ENCODE data around the gene SLC28A3.
"Not testable (repeated sequence)": the region's sequence is repeated elsewhere in the genome, so short reads cannot be mapped to it uniquely, and the experiment has no call there.

Gene SLC28A3, protein sequence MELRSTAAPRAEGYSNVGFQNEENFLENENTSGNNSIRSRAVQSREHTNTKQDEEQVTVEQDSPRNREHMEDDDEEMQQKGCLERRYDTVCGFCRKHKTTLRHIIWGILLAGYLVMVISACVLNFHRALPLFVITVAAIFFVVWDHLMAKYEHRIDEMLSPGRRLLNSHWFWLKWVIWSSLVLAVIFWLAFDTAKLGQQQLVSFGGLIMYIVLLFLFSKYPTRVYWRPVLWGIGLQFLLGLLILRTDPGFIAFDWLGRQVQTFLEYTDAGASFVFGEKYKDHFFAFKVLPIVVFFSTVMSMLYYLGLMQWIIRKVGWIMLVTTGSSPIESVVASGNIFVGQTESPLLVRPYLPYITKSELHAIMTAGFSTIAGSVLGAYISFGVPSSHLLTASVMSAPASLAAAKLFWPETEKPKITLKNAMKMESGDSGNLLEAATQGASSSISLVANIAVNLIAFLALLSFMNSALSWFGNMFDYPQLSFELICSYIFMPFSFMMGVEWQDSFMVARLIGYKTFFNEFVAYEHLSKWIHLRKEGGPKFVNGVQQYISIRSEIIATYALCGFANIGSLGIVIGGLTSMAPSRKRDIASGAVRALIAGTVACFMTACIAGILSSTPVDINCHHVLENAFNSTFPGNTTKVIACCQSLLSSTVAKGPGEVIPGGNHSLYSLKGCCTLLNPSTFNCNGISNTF

DNA sequence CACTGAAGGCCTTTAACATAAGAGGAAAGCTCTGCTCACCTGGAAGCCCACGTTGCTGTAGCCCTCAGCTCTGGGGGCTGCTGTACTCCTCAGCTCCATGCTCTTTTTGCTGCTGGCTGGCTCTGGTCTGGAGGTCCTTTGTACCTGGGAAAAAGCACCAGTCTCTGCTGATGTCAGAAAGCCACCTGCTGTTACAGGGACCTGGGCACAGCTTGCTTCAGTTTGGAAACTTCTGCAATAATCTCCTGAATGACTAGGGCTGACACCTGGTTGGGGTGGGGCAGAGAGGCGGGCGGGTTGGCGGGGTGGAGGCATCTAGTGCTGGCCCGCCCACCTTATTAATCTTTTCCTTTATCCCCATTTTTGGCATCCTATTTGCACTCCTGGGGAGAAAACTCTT, at the start of gene SLC28A3:
TSS of gene SLC28A3 (minus strand) at position 224 of the 400 bp plus-strand sequence. CDS start at position 99, 125 bp downstream.
- DNase-seq = no peak

DNA sequence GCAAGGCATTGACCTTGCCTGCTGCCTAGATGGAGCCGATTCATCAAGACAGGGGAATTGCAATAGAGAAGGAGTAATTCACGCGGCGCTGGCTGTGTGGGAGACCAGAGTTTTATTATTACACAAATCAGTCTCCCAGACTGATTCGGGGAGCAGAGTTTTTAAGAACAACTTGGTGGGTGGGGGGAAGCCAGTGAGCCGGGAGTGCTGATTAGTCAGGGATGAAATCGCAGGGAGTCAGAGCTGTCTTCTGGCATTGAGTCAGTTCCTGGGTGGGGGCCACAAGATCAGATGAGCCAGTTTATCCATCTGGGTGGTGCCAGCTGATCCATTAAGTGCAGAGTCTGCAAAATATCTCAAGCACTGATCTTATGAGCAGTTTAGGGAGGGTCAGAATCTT, 49.7 kb upstream of the SLC28A3 start:
- not testable (repeated sequence) for DNase-seq

DNA sequence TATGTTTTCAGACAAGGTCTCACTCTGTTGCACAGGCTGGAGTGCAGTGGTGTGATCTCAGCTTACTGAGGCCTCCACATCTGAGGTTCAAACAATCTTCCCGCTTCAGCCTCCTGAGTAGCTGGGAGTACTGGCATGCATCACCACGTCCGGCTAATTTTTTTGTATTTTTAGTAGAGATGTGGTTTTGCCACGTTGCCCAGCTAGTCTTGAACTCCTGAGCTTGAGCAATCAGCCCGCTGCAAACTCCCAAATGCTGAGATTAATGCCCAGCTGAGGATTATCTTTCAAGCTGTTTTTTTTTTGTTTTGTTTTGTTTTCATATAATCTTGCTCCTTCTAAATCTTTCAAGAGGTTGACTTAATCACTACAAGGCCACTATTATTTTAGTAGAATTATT, 47.3 kb upstream of the SLC28A3 start:
- DNase-seq = no peak

DNA sequence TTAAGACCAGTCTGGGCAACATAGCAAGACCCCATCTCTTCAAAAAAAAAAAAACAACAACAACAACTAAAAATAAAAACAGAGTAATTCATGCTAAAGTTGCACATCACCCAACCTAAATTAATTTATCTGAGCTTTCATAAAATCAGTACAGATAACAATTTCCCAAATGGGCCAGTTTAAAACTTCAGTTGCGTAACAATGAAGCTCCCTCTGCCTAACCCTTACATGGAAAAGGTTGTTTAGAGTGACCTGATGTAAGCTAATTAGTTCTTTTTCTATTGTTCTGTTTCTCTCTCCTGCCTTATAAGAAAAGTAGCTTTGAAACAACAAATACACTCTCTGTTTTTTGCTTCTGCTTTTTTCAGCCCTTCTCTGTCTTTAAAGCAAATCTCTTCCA, 46.2 kb upstream of the SLC28A3 start:
- DNase-seq = no peak

DNA sequence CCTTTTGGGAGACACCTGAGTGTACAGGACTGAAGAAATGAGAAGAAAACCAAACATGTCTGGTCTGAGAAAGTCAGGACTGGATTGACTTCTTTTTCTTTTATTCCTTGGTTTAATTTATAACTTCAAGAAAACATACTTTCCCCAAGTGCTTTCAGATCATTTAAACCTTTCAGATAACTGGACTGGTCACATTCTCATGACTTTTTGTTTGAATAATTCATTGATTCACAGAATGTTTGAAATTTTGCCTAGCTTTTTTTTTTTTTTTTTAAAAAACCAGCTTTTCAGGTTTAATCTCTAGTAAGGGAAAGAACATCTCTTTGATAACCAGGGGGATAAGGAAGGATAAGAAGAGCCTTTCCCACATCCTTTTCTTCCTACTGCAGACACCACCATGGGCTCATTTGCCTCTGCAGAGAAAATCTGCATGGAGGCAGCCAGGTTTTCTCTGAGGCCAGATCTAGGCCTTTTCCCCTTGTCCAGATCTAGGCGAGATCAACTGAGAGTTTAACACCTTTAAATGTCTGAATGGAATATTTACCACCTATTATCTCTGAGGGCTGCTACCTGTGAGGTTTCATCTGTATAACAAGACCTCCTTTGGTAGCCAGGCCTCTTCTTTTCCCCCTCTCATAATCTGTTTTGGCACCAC, 45.0 kb upstream of the SLC28A3 start:
- DNase-seq = no peak

DNA sequence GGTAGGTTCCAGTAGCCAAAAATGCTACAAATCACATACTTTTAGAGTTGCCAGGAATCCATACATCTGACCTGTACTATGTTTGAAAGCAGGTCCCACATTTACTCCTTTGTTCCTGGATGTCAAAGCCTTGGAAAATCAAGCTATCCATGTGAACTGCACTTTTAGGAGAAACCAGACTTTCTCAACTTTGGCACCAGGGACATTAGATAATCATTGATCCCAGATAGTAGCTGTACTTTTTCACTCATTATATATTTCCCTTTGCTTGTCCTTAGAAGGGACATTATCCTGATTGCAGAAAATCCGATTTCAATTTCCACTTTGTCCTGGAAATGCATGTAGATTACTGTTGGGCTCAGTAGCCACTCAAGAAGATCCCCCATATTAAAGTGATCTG, 44.1 kb upstream of the SLC28A3 start:
- DNase-seq = no peak

DNA sequence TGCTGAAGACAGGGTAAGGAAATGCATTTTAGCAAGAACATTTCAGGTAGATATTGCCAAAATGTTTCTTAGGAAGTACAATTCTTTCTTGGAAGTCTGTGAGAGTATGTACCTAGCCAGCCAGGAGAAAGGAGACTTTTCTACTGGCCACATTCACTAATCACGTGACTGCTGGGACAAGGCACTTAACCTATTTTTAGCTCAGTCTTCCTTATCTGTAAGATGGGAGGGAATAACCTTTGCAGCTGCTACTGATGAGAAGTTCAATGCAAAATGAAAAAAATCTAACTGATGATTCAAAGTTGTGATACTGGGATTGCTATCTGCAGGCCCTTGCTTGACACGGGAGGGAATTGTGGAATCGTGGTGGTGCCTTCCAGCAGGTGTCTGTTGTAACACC, 42.6 kb upstream of the SLC28A3 start:
- no peak for DNase-seq

DNA sequence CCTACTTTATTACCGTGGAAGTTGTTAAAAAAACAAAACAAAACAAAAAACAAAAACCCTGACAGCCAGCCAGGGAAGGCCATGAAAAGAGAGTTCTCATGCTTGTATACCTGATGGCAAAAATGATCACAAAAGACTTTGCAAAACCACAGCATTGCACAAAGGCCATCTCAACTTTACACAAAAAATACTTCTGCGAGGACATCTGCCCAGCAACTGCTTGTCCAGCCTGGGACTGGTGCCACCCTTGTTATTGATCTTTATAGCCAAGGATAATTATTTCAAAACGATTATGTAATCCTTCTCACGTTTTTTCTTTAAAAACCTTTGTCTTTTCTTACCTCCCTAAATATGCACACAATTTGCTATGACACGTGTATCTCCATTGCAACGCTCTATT, 42.2 kb upstream of the SLC28A3 start:
- no peak for DNase-seq

DNA sequence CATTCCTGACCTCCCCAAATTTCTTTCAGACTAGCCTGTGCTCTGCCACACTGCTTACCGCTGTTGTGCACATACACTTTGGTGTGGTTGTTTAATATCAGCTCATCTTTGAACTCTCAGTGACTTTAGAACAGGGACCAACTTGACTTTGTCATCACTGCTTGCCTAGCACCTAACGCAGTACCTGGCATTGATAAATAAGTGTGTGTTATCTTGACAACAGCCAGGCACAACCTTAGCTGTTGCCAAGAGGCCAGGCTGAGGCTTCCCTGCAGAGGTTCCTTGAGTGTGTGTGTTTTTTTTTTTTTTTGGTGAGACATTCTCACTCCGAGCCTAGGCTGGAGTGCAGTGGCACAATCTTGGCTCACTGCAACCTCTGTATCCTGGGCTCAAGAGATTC, 41.0 kb upstream of the SLC28A3 start:
- DNase-seq = no peak

DNA sequence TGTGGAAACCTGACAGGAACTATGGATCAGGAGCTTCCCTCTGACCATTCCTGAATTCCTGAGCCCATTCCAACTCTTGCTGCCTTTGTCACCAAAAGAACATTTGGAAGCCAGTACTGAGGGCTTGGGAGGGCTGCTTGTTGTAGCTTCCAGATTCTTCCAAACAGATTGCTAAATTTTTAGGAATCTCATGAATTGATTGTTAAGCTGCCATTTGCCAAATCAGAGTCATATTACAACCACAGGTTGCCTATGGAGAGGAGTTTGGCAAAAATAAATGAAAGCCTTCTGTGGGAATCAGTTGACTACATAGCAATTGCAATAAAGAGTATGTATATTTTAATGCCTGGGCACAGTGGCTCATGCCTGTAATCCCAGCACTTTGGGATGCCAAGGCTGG, 39.2 kb upstream of the SLC28A3 start:
- DNase-seq = no peak

DNA sequence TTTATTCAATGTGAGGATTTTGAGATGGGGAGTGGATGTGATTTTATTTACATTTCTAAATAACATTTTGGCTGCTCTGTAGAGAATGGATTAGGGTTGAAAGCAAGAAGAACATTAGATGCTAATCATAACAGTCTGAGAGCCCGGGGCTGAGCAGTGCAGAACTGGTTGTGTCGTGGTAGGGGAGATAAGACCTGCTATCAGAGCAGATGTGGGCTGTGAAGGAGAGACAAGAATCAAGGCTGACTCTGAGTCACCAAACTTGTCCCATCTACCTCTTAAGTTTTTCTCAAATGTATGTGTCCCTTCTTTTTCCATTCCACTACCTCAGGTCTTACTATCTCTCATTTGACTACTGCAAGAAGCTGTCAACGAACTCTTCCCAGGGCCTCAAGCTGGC, 35.4 kb upstream of the SLC28A3 start:
- no peak for DNase-seq

DNA sequence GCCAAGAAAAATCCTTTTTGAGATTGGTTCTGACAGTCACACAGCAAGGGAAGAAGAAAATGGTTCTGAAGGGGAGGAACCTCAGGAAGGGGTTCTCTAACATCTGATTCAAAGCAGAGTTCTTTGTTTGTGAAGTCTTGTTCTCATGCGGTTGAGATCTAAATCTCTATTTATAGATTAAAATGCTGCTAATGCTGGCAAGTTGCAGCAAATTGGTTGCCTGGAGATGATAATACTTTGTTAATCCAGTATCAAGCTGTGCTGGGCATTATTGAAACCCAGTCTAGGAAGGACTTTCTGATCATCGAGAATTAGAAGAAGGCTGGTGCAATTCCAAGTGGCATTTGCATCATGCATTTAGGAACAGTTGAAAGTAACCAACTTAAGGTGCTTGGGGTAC, 34.0 kb upstream of the SLC28A3 start:
- no peak for DNase-seq

DNA sequence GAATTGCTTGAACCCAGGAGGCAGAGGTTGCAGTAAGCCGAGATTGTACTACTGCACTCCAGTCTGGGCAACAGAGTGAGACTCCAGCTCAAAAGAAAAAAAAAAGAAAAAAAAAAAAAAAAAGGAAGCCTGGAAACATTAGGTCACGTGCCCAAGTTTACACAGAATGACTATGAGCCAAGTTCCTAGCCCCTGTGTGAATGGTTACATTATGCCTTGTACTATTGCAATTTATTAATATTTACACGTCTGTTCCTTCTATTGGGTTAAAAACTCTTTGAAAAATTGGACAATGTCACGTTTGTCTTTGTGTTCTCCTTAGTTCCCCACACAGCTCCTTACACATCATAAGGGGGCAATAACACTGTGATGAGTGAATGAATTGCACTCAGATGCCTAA, 33.5 kb upstream of the SLC28A3 start:
- no peak for DNase-seq

DNA sequence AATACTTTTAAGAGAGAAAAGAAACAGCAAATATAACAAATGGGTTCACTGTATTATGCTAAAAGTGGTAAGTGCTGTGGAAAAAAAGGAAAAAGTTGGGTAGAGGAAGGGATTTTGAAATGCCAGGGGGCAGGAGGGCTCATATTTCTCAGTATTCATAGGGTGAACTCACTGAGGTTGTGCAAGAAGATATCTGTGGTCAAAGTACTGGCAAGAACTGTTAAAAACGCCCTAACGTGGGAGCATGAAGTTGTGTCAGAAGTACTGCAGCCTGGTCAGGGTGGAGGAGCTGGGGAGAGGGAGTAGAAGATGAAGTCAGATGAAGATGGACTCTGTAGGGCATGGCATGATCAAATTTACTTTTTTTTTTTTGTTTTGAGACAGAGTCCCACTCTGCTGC, 31.2 kb upstream of the SLC28A3 start:
- DNase-seq = no peak

DNA sequence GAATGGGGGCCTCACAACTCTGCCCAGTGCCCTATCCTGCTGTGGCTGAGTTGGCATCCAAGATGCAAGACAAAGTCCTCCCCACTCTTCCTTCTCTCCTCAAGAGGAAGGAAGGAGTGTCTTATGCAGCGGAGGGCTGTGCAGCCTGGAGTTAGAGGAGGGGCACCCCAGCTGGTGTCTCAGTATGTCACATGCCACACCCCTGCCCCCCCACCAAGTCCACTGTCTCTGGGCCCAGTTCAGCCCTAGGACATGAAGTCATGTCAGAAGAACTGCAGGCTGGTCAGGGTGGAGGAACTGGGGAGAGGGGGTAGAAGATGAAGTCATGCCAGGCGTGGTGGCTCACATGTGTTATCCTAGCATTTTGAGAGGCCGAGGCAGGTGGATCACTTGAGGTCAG, 28.0 kb upstream of the SLC28A3 start:
- DNase-seq = no peak

DNA sequence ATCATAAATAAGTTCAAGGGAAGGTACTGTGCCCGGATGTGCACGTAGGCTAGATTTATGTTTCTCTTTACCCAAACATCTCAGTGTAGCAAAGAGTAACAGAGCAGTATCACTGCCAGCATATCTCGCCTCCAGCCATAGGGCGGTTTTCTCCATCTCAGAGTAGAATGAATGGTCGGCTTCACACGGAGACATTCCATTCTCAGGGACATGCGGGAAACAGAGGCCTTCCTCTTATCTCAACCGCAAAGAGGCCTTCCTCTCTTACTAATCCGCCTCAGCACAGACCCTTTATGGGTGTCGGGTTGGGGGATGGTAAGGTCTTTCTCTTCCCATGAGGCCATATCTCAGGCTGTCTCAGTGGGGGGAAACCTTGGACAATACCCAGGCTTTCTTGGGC, 27.2 kb upstream of the SLC28A3 start:
- not testable (repeated sequence) for DNase-seq

DNA sequence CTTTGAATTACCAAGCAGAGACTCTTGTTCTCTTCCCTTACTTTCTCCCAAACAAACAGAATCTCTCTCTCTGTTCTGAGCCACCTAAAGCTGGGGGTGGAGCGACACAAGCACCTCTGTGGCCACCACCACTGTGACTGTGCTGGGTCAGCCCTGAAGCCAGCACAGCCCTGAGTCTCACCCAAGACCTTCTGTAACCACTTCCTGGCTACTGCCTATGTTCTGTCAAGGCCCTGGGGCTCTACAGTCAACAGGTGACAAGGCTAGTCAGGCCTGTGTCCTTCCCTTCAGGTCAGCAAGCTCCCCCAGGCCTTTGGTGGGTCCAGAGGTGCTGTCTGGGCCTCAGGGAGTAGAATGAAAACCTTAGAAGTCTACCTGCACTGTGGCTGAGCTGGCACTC, 26.1 kb upstream of the SLC28A3 start:
- no peak for DNase-seq

DNA sequence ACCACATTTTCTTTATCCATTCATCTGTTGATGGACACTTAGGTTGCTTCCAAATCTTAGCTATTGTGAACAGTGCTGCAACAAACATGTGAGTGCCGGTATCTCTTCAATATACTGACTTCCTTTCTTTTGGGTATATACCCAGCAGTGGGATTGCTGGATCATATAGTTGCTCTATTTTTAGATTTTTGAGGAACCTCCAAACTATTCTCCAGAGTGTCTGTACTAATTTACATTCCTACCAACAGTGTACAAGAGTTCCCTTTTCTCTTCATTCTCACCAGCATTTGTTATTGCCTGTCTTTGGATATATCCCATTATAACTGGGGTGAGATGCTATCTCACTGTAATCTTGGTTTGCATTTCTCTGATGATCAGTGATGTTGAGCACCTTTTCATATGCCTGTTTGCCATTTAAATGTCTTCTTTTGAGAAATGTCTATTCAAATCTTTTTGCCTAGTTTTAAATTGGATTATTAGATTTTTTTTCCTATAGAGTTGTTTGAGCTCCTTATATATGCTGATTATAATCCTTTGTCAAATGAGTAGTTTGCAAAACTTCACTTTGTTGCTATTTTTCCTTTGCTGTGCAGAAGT, 24.4 kb upstream of the SLC28A3 start:
- not testable (repeated sequence) for DNase-seq

DNA sequence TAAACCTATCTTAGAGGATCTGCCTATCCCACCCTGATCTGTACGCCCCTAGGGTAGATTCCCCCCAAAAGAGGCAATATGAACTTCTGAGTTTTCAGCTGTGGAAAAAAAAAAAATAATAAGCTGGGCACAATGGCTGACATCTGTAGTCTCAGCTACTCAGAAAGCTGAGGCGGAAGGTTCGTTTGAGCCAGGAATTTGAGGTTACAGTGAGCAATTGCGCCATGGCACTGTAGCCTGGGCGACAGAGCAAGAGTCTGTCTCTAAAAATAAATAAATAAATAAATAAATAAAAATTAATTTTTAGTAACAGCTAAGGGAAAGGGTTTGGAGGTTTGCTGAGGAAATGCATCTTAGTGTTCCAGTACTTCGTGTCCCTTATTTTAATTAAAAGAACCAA, 21.1 kb upstream of the SLC28A3 start:
- no peak for DNase-seq

DNA sequence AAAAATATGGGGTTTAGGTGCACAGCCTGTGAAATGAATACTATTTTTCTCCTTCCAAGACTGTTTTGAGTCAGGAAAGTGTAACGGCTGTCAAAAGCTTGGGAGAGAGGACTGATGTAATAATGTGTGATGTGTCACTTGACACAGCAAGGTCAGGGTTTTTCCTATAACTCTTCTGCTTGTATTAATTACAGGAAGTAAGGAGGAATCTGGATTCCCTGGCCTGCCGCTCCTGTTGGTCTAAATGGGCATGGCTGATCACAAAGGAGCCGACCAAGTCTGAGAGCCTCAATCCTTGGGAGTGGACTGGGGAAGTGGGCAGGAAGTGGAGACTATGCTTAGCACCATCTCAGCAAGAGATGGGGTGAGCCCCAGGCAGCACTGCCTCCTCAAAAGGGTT, 16.7 kb upstream of the SLC28A3 start:
- no peak for DNase-seq

DNA sequence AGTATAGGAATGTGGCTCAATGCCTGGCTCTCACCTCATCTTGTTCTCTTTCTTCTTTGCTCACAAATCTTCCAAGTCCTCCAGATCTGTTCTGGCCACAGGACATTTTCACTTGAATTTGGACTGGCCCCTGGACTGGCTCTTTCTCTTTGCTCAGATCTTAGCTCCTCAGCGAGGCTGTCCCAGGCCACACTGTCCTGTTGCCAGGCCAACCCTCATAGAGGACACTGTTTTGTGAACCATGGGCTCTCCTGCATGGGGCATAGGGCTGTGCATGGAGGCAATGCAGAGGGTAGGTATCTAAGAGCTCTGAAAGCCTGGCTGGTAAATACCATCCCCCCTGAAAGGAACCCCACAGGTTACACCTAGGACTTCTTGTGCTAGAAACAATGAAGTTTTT, 13.5 kb upstream of the SLC28A3 start:
- no peak for DNase-seq

DNA sequence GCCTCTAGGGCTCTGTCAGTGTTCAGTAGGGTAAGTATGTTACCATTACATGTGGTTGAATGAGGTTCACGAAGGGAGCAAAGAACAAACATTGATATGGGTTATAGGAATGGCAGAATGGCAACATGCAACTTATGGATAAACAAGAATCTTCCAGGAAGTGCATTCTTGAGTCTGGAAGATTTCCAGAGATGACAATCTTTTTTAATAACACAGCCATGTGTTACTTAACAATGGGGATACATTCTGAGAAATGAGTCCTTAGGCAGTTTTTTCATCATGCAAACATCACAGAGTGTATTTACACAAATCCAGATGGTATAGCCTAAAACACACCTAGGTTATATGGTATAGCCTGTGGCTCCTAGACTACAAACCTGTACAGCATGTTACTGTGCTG, 9.1 kb upstream of the SLC28A3 start:
- no peak for DNase-seq

DNA sequence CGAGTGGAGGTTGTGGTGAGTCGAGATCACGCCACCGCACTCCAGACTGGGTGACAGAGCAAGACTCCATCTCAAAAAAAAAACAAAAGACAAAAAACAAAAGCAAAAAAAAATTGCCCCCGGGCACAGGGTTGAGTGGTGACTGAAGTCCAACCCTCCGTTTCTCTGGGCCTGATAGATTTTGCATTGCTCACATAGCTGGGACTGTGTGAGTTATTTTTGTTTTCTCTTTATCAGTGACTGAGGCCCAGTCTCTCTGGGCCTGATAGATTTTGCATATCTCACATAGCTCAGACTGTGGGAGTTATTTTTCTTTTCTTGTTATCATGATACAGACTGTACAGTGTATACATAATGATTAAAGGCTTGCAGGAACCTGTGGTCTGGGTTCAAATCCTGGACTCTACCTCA, 2.6 kb upstream of the SLC28A3 start:
- DNase-seq = no peak

DNA sequence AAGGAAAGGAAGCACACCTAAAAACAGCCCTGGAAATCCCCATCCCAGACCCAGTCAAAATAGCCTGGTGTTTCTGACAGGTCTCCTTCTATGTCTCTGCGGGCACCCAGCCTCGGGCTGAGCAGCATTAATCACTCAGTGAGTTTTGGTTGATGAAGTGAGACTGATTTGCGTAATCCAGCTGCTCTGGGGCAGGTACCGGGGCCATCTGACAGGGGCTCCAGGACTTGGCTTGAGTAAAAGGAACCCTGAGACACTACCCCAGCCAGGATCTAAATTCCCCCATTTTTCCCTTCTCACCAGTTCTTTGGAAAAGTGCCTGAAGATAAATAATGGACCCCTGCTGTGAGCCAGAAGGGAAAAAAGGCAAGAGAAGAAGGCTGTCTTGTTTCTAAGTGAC, 596 bp downstream of the SLC28A3 start:
- DNase-seq = no peak

Measured in stimulated activated CD4-positive, alpha-beta T cell treated with anti-CD3 and anti-CD28 coated beads, Interleukin-4, amount 100 ng/mL, for 1 hour (primary cell).